Fibroblast of lung (primary cell): ENCODE measurements around the gene SLC13A1. TPM values are rescaled to one million over a fixed set of nuclear protein-coding genes. Genes with fewer than 3 reads are reported as not detected.

Experiments used
- DNase-seq, 2 donors: peaks; one replicate each; pipeline versions ENCODE4 v3.0.0 to v3.0.0-alpha.2; 2010; ENCODE audit warnings: low read depth in 2 of 2
- H2AFZ ChIP-seq: 2 replicates; pipeline ENCODE4 v1.5.1; 2012; ENCODE audit warnings: low read length, control low read depth, inconsistent platforms
- H3K27ac ChIP-seq: 2 replicates; pipeline ENCODE4 v1.5.1; 2011; ENCODE audit warnings: low read length, control low read depth; ENCODE audit not compliant: insufficient read depth
- H3K27me3 ChIP-seq: 2 replicates; pipeline ENCODE4 v1.5.1; 2011; ENCODE audit warnings: mild to moderate bottlenecking, low read length; ENCODE audit not compliant: control insufficient read depth, insufficient read depth
- H3K36me3 ChIP-seq: 2 replicates; pipeline ENCODE4 v1.5.1; 2011; ENCODE audit warnings: low read length; ENCODE audit not compliant: control insufficient read depth, insufficient read depth
- H3K4me1 ChIP-seq: 2 replicates; pipeline ENCODE4 v1.5.1; 2011; ENCODE audit warnings: low read length; ENCODE audit not compliant: control insufficient read depth, insufficient read depth; ENCODE audit errors: extremely low read depth
- H3K4me2 ChIP-seq: 2 replicates; pipeline ENCODE4 v1.5.1; 2011; ENCODE audit warnings: low read length, control low read depth; ENCODE audit not compliant: insufficient read depth; ENCODE audit errors: extremely low read depth
- H3K4me3 ChIP-seq, 4 experiments: fragments of 200-600 bp in 1 of 4; sonication (generic) in 1 of 4; replicated peaks in 1 of 4; 2 replicates each; pipeline ENCODE4 v1.5.1; 2011 to 2016; ENCODE audit warnings: low read length in 4 of 4, low read depth in 3 of 4, mild to moderate bottlenecking in 3 of 4, control low read depth in 2 of 4, inconsistent platforms in 1 of 4, mixed read lengths in 1 of 4; ENCODE audit not compliant: insufficient read depth in 1 of 4; ENCODE audit errors: control extremely low read depth in 1 of 4
- H3K79me2 ChIP-seq: 2 replicates; pipeline ENCODE4 v1.5.1; 2012; ENCODE audit warnings: mild to moderate bottlenecking, low read length, inconsistent platforms; ENCODE audit not compliant: control insufficient read depth, insufficient read depth
- H3K9ac ChIP-seq: 2 replicates; pipeline ENCODE4 v1.5.1; 2011; ENCODE audit warnings: mild to moderate bottlenecking, low read length, control low read depth; ENCODE audit not compliant: insufficient read depth
- H3K9me3 ChIP-seq: 2 replicates; pipeline ENCODE4 v1.5.1; 2012; ENCODE audit warnings: low read depth, low read length; ENCODE audit not compliant: control insufficient read depth, insufficient read depth
- H4K20me1 ChIP-seq: 2 replicates; pipeline ENCODE4 v1.5.1; 2011; ENCODE audit warnings: low read length; ENCODE audit not compliant: control insufficient read depth, insufficient read depth; ENCODE audit errors: extremely low read depth
- CTCF ChIP-seq, 2 donors: IDR thresholded peaks in 1 of 2; conservative IDR thresholded peaks in 1 of 2; 1 replicate in 1 of 2; 2 replicates in 1 of 2; pipeline ENCODE4 v1.5.1; 2011 to 2012; ENCODE audit warnings: low read length in 2 of 2, control low read depth in 1 of 2, inconsistent platforms in 1 of 2, low read depth in 1 of 2, mild to moderate bottlenecking in 1 of 2
- EZH2 ChIP-seq: IDR thresholded peaks from 2 replicates; pipeline ENCODE4 v1.5.1; 2012; ENCODE audit warnings: low read length, control low read depth, mild to moderate bottlenecking; ENCODE audit errors: missing control alignments
- polyA plus RNA-seq, 2 donors: library from polyadenylated mRNA; depleted of rRNA in 1 of 2; stranded (reverse) in 1 of 2; unstranded in 1 of 2; fragments of >200 nt; gene quantifications; 2 replicates each; pipeline ENCODE4 v1.2.1, GENCODE V29; 2011 to 2012; ENCODE audit warnings: missing spikeins in 1 of 2
- total RNA-seq: library from RNA; depleted of rRNA; stranded (reverse); fragments of >200 nt; gene quantifications from 2 replicates; pipeline ENCODE4 v1.2.1, GENCODE V29; 2014

Gene SLC13A1
- total and polyA plus RNA-seq, 2 donors (not counting 1 experiment from before 2014, with no cell fraction given) = not detected

GRCh38 chr7:123241809-123242208 lies 42.0 kb upstream of the SLC13A1 start:
- DNase-seq = no peak
- H3K79me2 ChIP-seq = no peaks in the 10 kb centered on the region
- H3K4me3 ChIP-seq = no peak overlapping the region
- no peaks in the 10 kb centered on the region for H3K36me3 ChIP-seq
- no peaks in the 10 kb centered on the region for H3K4me1 ChIP-seq
- H3K27me3 ChIP-seq = no peaks in the 10 kb centered on the region
- H3K4me2 ChIP-seq = no peak overlapping the region
- TF ChIP-seq EZH2 (no peak), CTCF (conservative IDR thresholded peaks at IDR 0.05 in 1 of 2, IDR thresholded peaks at IDR 0.05 in 1 of 2; ENCODE audit: low read depth in 1 of 2, low read length in 2 of 2) (no peak)
- H2AFZ ChIP-seq = no peak overlapping the region
- no peaks in the 10 kb centered on the region for H3K9me3 ChIP-seq
- no peak overlapping the region for H3K9ac ChIP-seq
- no peaks in the 10 kb centered on the region for H4K20me1 ChIP-seq
- no peak overlapping the region for H3K27ac ChIP-seq

GRCh38 chr7:123231021-123232000 lies 31.5 kb upstream of the SLC13A1 start:
- Histone ChIP-seq H2AFZ (no peak overlapping the region), H3K4me1 (no peaks in the 10 kb centered on the region), H3K36me3 (no peaks in the 10 kb centered on the region), H3K27me3 (no peaks in the 10 kb centered on the region), H3K9me3 (no peaks in the 10 kb centered on the region), H3K79me2 (no peaks in the 10 kb centered on the region), H3K9ac (no peak overlapping the region), H3K4me2 (no peak overlapping the region), H4K20me1 (no peaks in the 10 kb centered on the region), H3K27ac (no peak overlapping the region), H3K4me3 (no peak overlapping the region)
- TF ChIP-seq CTCF (conservative IDR thresholded peaks at IDR 0.05 in 1 of 2, IDR thresholded peaks at IDR 0.05 in 1 of 2; ENCODE audit: low read depth in 1 of 2, low read length in 2 of 2) (no peak), EZH2 (no peak)
- DNase-seq = no peak

GRCh38 chr7:123230603-123231002 lies 30.8 kb upstream of the SLC13A1 start:
- Histone ChIP-seq H3K4me1 (no peaks in the 10 kb centered on the region), H3K9me3 (no peaks in the 10 kb centered on the region), H3K4me2 (no peak overlapping the region), H3K9ac (no peak overlapping the region), H3K27ac (no peak overlapping the region), H4K20me1 (no peaks in the 10 kb centered on the region), H3K4me3 (no peak overlapping the region), H3K36me3 (no peaks in the 10 kb centered on the region), H3K27me3 (no peaks in the 10 kb centered on the region), H3K79me2 (no peaks in the 10 kb centered on the region), H2AFZ (no peak overlapping the region)
- no peak for DNase-seq
- TF ChIP-seq EZH2 = no peak
- no peak for TF ChIP-seq CTCF (conservative IDR thresholded peaks at IDR 0.05 in 1 of 2, IDR thresholded peaks at IDR 0.05 in 1 of 2; ENCODE audit: low read depth in 1 of 2, low read length in 2 of 2)
